HepG2 (cell line): ENCODE measurements around the gene RABGAP1. TPM values are rescaled to one million over a fixed set of nuclear protein-coding genes. Genes with fewer than 3 reads are reported as not detected.

Experiments
- ATAC-seq: fragments of 200-7000 bp; cut with Tn5 transposase; 3 replicates; pipeline ENCODE4 v1.9.1; 2020; ENCODE audit warnings: mild to moderate bottlenecking, moderate library complexity
- BruUV-seq: library from RNA; stranded (reverse); fragments of 400-500 nt; replicated peaks from 2 replicates; lab custom pipeline; 2021; lab: Mats Ljungman, UMichigan
- CTCF ChIA-PET: fragments of 300-600 bp; formaldehyde crosslinking; extraction: SDS; loops from one replicate; lab custom pipeline; 2021; ENCODE audit warnings: low total read pairs, inconsistent platforms, low intra/inter-chr PET ratio; lab: Yijun Ruan, JAX
- POLR2A ChIA-PET: fragments of 350-600 bp; sonication (Branson Sonifier 250); formaldehyde crosslinking; loops from one replicate; lab custom pipeline; 2020; ENCODE audit warnings: antibody characterized with exemption, inconsistent platforms; lab: Yijun Ruan, JAX
- DNase-seq: peaks from one replicate; pipeline ENCODE4 v3.0.0-alpha.2; 2015; ENCODE audit warnings: low spot score
- FAIRE-seq: peaks from 3 replicates; lab custom pipeline; 2011; peaks lifted over from hg19 to GRCh38; lab: Jason Lieb, UNC
- H2AFZ ChIP-seq: one replicate; pipeline ENCODE4 v1.6.1; 2011; ENCODE audit warnings: low read length, inconsistent platforms
- H3K27ac ChIP-seq: fragments of 300-600 bp; 3 replicates; pipeline ENCODE4 v1.8.0; 2011; ENCODE audit warnings: mixed run types, mild to moderate bottlenecking, mixed read lengths, low read length, inconsistent platforms; ENCODE audit not compliant: insufficient read depth; ENCODE audit errors: extremely low read length
- H3K27me3 ChIP-seq, 2 experiments: fragments of 200-600 bp in 1 of 2; 2 replicates in 1 of 2; 3 replicates in 1 of 2; pipeline versions ENCODE4 v1.6.0 to v1.8.0; 2011; ENCODE audit warnings: low read length in 2 of 2, mild to moderate bottlenecking in 2 of 2, moderate library complexity in 2 of 2, inconsistent platforms in 1 of 2; ENCODE audit not compliant: insufficient read depth in 2 of 2, control insufficient read depth in 1 of 2
- H3K36me3 ChIP-seq, 2 experiments: fragments of 200-600 bp in 1 of 2; replicated peaks in 1 of 2; 2 replicates in 1 of 2; 3 replicates in 1 of 2; pipeline versions ENCODE4 v1.5.1 to v1.8.0; 2011; ENCODE audit warnings: low read length in 2 of 2, inconsistent platforms in 1 of 2; ENCODE audit not compliant: insufficient read depth in 2 of 2, control insufficient read depth in 1 of 2
- H3K4me1 ChIP-seq: 2 replicates; pipeline ENCODE4 v1.5.1; 2012; ENCODE audit warnings: low read length, inconsistent platforms; ENCODE audit not compliant: insufficient read depth
- H3K4me2 ChIP-seq: 2 replicates; pipeline ENCODE4 v1.6.0; 2011; ENCODE audit warnings: low read depth, low read length, inconsistent platforms
- H3K4me3 ChIP-seq, 3 experiments: fragments of 200-600 bp in 1 of 3; sonication (generic), shearing (Covaris generic) in 1 of 3; replicated peaks in 1 of 3; 2 replicates each; pipeline ENCODE4 v1.5.1; 2011 to 2016; ENCODE audit warnings: low read length in 3 of 3, inconsistent platforms in 2 of 3, low read depth in 2 of 3, mild to moderate bottlenecking in 2 of 3, control low read depth in 1 of 3, mixed read lengths in 1 of 3; ENCODE audit not compliant: insufficient read depth in 1 of 3
- H3K79me2 ChIP-seq: one replicate; pipeline ENCODE4 v1.6.1; 2011; ENCODE audit warnings: low read length, inconsistent platforms; ENCODE audit not compliant: insufficient read depth
- H3K9ac ChIP-seq: 2 replicates; pipeline ENCODE4 v1.6.0; 2011; ENCODE audit warnings: mild to moderate bottlenecking, low read depth, low read length, inconsistent platforms; ENCODE audit not compliant: insufficient read depth
- H3K9me3 ChIP-seq: 2 replicates; pipeline ENCODE4 v1.5.1; 2012; ENCODE audit warnings: mild to moderate bottlenecking, low read length
- H4K20me1 ChIP-seq: 2 replicates; pipeline ENCODE4 v1.6.0; 2011; ENCODE audit warnings: inconsistent platforms, mild to moderate bottlenecking, low read length, moderate library complexity; ENCODE audit not compliant: insufficient read depth
- DMAP1 ChIP-seq: IDR thresholded peaks from 2 replicates; pipeline ENCODE4 v1.6.1; 2016
- ESRRA ChIP-seq: sonication (generic); formaldehyde crosslinking; IDR thresholded peaks from 2 replicates; pipeline ENCODE4 v1.5.1; 2020; ENCODE audit warnings: mild to moderate bottlenecking, low read depth, missing genetic modification reagents
- HNRNPH1 ChIP-seq: fragments of 200-400 bp; formaldehyde crosslinking; optimal IDR thresholded peaks from 2 replicates; pipeline ENCODE3; 2017; ENCODE audit warnings: mild to moderate bottlenecking, low read depth, low read length
- MEIS1 ChIP-seq: sonication (generic); formaldehyde crosslinking; IDR thresholded peaks from 2 replicates; pipeline ENCODE4 v1.9.0; 2021; ENCODE audit warnings: mild to moderate bottlenecking, missing genetic modification reagents, moderate library complexity, borderline replicate concordance
- NRL ChIP-seq: sonication (generic); formaldehyde crosslinking; IDR thresholded peaks from 2 replicates; pipeline ENCODE4 v1.5.0; 2020; ENCODE audit warnings: missing genetic modification reagents, mild to moderate bottlenecking, moderate library complexity, borderline replicate concordance
- RCOR2 ChIP-seq: IDR thresholded peaks from 2 replicates; pipeline ENCODE4 v1.6.1; 2016; ENCODE audit warnings: missing biosample characterization, missing genetic modification reagents
- RELA ChIP-seq: sonication (generic); formaldehyde crosslinking; IDR thresholded peaks from 2 replicates; pipeline ENCODE4 v1.4.0; 2020; ENCODE audit warnings: missing genetic modification reagents
- RORA ChIP-seq: sonication (generic); formaldehyde crosslinking; IDR thresholded peaks from 2 replicates; pipeline ENCODE4 v1.5.0; 2020; ENCODE audit warnings: mild to moderate bottlenecking, missing genetic modification reagents, moderate library complexity
- TARDBP ChIP-seq: sonication (generic); formaldehyde crosslinking; IDR thresholded peaks from 2 replicates; pipeline ENCODE4 v1.8.0; 2022; ENCODE audit warnings: mild to moderate bottlenecking, missing genetic modification reagents
- ZFYVE20 ChIP-seq: sonication (generic); formaldehyde crosslinking; IDR thresholded peaks from 2 replicates; pipeline ENCODE4 v1.8.0; 2023; ENCODE audit warnings: low read depth, mild to moderate bottlenecking, moderate library complexity, missing genetic modification reagents, borderline replicate concordance
- ZKSCAN1 ChIP-seq: fragments of 150-350 bp; IDR thresholded peaks from 2 replicates; pipeline ENCODE4 v1.6.1; 2014; ENCODE audit warnings: low read length
- ZMYM4 ChIP-seq: sonication (generic); formaldehyde crosslinking; IDR thresholded peaks from 2 replicates; pipeline ENCODE4 v1.8.1; 2023; ENCODE audit warnings: mild to moderate bottlenecking, missing genetic modification reagents
- ZNF10 ChIP-seq: sonication (generic); formaldehyde crosslinking; IDR thresholded peaks from 2 replicates; pipeline ENCODE4 v1.4.0; 2020; ENCODE audit warnings: mild to moderate bottlenecking, low read depth, missing genetic modification reagents, borderline replicate concordance
- ZNF562 ChIP-seq: sonication (generic); formaldehyde crosslinking; IDR thresholded peaks from 2 replicates; pipeline ENCODE4 v1.8.0; 2022; ENCODE audit warnings: missing genetic modification reagents, borderline replicate concordance
- ZNF839 ChIP-seq: sonication (generic); formaldehyde crosslinking; IDR thresholded peaks from 2 replicates; pipeline ENCODE4 v1.4.0; 2020; ENCODE audit warnings: missing genetic modification reagents, mild to moderate bottlenecking, borderline replicate concordance
- ZSCAN30 ChIP-seq: sonication (generic); formaldehyde crosslinking; IDR thresholded peaks from 2 replicates; pipeline ENCODE4 v1.5.0; 2020; ENCODE audit warnings: mild to moderate bottlenecking, missing genetic modification reagents
- WGBS: methylation state at CpG from one replicate; pipeline ENCODE4 v1.1.6; 2017; ENCODE audit warnings: low lambda C conversion rate; 5-methylcytosine and 5-hydroxymethylcytosine counted together
- in situ Hi-C: cut with HindIII; loops from 2 replicates; pipeline ENCODE4 v1.10.0; 2017; ENCODE audit warnings: low pct_unique_long_range_greater_than_20kb; ENCODE audit not compliant: extremely low pct_ligation_motif_present
- intact Hi-C: fragments of 100-400 bp; cut with micrococcal nuclease; formaldehyde crosslinking; loops from one replicate; pipeline ENCODE4 v1.10.0; 2022; ENCODE audit not compliant: unreplicated experiment
- polyA plus RNA-seq, 8 experiments: library from polyadenylated mRNA; depleted of rRNA in 3 of 8; stranded (reverse) in 7 of 8; unstranded in 1 of 8; fragments of >200 nt; fragmentation: Illumina TruSeq in 4 of 8; extraction: Trizol in 4 of 8; gene quantifications; 2 replicates each; pipeline versions ENCODE4 v1.2.1 to v1.2.3, GENCODE V29; 2011 to 2016; ENCODE audit warnings: low read depth in 4 of 8, missing spikeins in 1 of 8, mixed read lengths in 1 of 8; ENCODE audit not compliant: insufficient read depth in 1 of 8
- total RNA-seq, 5 experiments: library from RNA; depleted of rRNA; stranded (reverse); fragments of >200 nt; fragmentation: Illumina TruSeq; extraction: Trizol; gene quantifications; 2 replicates each; pipeline ENCODE4 v1.2.3, GENCODE V29; 2016; ENCODE audit warnings: low read depth in 1 of 5
- TF ChIP-seq, protein P1 (sequence below): sonication (generic); formaldehyde crosslinking; IDR thresholded peaks from 2 replicates; pipeline ENCODE4 v1.4.0; 2020; ENCODE audit warnings: missing genetic modification reagents, borderline replicate concordance
- TF ChIP-seq, protein P2 (sequence below): sonication (generic); formaldehyde crosslinking; conservative IDR thresholded peaks from 2 replicates; pipeline ENCODE4 v1.5.0; 2020; ENCODE audit warnings: missing genetic modification reagents
- TF ChIP-seq, protein P3 (sequence below): sonication (generic); formaldehyde crosslinking; IDR thresholded peaks from 2 replicates; pipeline ENCODE4 v1.4.0; 2020; ENCODE audit warnings: missing genetic modification reagents

RABGAP1 gene
- total and polyA plus RNA-seq, 2 of the 13 experiments (the other 11 are each of a cell fraction or from before 2014, with no cell fraction given) = 19.1 to 19.3 TPM

DNA sequence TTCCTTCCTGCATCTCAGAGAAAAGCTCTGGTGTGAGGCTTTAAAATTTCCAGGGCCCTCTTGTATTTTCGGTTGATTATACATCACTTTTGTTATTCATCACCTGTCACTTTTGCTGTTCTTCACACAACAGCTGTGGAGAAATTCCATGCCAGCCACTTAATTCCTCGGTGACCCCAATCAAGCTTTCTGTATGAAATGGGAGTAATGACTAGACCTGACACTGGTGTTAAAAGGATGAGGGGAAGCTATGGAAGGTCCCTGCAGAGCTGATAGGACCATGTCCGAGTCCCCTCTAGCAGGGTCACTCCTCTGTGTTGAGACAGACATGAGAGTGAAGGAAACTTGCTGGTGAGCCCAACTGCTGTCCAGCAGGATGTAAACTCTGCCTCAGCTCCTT lies 152.3 kb downstream of the RABGAP1 start:
- ChIA-PET CTCF (no interaction called here), POLR2A (no interaction called here)
- Histone ChIP-seq H3K27ac (no peak overlapping the region), H3K9ac (no peak overlapping the region), H3K36me3 (peaks cover 15 to 42% of the 10 kb centered on the region in 2 experiments), H3K4me1 (peaks cover 38% of the 10 kb centered on the region), H3K27me3 (no peaks in the 10 kb centered on the region), H2AFZ (no peak overlapping the region), H3K79me2 (no peaks in the 10 kb centered on the region), H3K4me3 (no peak overlapping the region), H3K4me2 (no peak overlapping the region), H3K9me3 (no peaks in the 10 kb centered on the region), H4K20me1 (no peaks in the 10 kb centered on the region)
- BruUV-seq = no TSS peak
- TF ChIP-seq RELA (CRISPR knock-in tag) (no peak), HNRNPH1 (no peak), ZNF839 (CRISPR knock-in tag) (no peak), ZSCAN30 (CRISPR knock-in tag) (no peak), NRL (CRISPR knock-in tag) (no peak), ZFYVE20 (no peak), ESRRA (CRISPR knock-in tag) (no peak), RORA (CRISPR knock-in tag) (no peak), MEIS1 (CRISPR knock-in tag) (no peak), ZNF10 (no peak), RCOR2 (CRISPR knock-in tag) (no peak), DMAP1 (CRISPR knock-in tag) (no peak), ZKSCAN1 (no peak), ZMYM4 (no peak), ZNF562 (no peak), TARDBP (CRISPR knock-in tag) (no peak)
- TF ChIP-seq, protein P1, sequence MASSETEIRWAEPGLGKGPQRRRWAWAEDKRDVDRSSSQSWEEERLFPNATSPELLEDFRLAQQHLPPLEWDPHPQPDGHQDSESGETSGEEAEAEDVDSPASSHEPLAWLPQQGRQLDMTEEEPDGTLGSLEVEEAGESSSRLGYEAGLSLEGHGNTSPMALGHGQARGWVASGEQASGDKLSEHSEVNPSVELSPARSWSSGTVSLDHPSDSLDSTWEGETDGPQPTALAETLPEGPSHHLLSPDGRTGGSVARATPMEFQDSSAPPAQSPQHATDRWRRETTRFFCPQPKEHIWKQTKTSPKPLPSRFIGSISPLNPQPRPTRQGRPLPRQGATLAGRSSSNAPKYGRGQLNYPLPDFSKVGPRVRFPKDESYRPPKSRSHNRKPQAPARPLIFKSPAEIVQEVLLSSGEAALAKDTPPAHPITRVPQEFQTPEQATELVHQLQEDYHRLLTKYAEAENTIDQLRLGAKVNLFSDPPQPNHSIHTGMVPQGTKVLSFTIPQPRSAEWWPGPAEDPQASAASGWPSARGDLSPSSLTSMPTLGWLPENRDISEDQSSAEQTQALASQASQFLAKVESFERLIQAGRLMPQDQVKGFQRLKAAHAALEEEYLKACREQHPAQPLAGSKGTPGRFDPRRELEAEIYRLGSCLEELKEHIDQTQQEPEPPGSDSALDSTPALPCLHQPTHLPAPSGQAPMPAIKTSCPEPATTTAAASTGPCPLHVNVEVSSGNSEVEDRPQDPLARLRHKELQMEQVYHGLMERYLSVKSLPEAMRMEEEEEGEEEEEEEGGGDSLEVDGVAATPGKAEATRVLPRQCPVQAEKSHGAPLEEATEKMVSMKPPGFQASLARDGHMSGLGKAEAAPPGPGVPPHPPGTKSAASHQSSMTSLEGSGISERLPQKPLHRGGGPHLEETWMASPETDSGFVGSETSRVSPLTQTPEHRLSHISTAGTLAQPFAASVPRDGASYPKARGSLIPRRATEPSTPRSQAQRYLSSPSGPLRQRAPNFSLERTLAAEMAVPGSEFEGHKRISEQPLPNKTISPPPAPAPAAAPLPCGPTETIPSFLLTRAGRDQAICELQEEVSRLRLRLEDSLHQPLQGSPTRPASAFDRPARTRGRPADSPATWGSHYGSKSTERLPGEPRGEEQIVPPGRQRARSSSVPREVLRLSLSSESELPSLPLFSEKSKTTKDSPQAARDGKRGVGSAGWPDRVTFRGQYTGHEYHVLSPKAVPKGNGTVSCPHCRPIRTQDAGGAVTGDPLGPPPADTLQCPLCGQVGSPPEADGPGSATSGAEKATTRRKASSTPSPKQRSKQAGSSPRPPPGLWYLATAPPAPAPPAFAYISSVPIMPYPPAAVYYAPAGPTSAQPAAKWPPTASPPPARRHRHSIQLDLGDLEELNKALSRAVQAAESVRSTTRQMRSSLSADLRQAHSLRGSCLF (CRISPR knock-in tag) = no peak
- TF ChIP-seq, protein P2, sequence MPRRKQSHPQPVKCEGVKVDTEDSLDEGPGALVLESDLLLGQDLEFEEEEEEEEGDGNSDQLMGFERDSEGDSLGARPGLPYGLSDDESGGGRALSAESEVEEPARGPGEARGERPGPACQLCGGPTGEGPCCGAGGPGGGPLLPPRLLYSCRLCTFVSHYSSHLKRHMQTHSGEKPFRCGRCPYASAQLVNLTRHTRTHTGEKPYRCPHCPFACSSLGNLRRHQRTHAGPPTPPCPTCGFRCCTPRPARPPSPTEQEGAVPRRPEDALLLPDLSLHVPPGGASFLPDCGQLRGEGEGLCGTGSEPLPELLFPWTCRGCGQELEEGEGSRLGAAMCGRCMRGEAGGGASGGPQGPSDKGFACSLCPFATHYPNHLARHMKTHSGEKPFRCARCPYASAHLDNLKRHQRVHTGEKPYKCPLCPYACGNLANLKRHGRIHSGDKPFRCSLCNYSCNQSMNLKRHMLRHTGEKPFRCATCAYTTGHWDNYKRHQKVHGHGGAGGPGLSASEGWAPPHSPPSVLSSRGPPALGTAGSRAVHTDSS (CRISPR knock-in tag) = no peak
- TF ChIP-seq, protein P3, sequence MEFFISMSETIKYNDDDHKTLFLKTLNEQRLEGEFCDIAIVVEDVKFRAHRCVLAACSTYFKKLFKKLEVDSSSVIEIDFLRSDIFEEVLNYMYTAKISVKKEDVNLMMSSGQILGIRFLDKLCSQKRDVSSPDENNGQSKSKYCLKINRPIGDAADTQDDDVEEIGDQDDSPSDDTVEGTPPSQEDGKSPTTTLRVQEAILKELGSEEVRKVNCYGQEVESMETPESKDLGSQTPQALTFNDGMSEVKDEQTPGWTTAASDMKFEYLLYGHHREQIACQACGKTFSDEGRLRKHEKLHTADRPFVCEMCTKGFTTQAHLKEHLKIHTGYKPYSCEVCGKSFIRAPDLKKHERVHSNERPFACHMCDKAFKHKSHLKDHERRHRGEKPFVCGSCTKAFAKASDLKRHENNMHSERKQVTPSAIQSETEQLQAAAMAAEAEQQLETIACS (CRISPR knock-in tag) = no peak
- intact Hi-C loops (no loop called here), in situ Hi-C loops (no loop called here)
- DNase-seq = no peak
- ATAC-seq = no peak
- WGBS = 100% methylated on average over 2 of the region's 3 CpGs
- FAIRE-seq = no peak
